HG02840 (cell line): ENCODE results near the gene ZNF595.
"Not testable (repeated sequence)": the region's sequence is repeated elsewhere in the genome, so short reads cannot be mapped to it uniquely, and the experiment has no call there.

Experiments
- ATAC-seq: cut with Tn5 transposase; IDR thresholded peaks from one replicate; pipeline ENCODE4 v1.9.1; 2021; ENCODE audit warnings: mild to moderate bottlenecking, moderate library complexity, moderate number of reproducible peaks; ENCODE audit not compliant: unreplicated experiment, low FRiP score

The ZNF595 gene

GRCh38 chr4:71830-72229, 18.7 kb downstream of the ZNF595 start:
- ATAC-seq, result no peak

GRCh38 chr4:85951-86350, 32.8 kb downstream of the ZNF595 start:
- ATAC-seq, result no peak

- ATAC-seq, result not testable (repeated sequence)
These were observed 33.6 kb downstream of the ZNF595 start for GRCh38 chr4:86559-87324.

GRCh38 chr4:98386-98785, 45.3 kb downstream of the ZNF595 start:
- no peak for ATAC-seq

GRCh38 chr4:99863-100262, 46.7 kb downstream of the ZNF595 start:
- no peak for ATAC-seq

- ATAC-seq, result no peak
These were observed 53.9 kb downstream of the ZNF595 start for GRCh38 chr4:107083-107443.

- ATAC-seq, result no peak
These were observed 54.6 kb downstream of the ZNF595 start for GRCh38 chr4:107444-108429.

- ATAC-seq, result no peak
These were observed 59.6 kb downstream of the ZNF595 start for GRCh38 chr4:112771-113170.

GRCh38 chr4:113732-114131, 60.6 kb downstream of the ZNF595 start:
- ATAC-seq, result no peak

GRCh38 chr4:114149-114548, 61.0 kb downstream of the ZNF595 start:
- no peak for ATAC-seq

GRCh38 chr4:116499-116898, 63.4 kb downstream of the ZNF595 start:
- ATAC-seq, result no peak

GRCh38 chr4:120616-121015, 67.5 kb downstream of the ZNF595 start:
- ATAC-seq, result no peak

- ATAC-seq, result no peak
These were observed 68.4 kb downstream of the ZNF595 start for GRCh38 chr4:121408-122084.

GRCh38 chr4:123922-124274, 70.8 kb downstream of the ZNF595 start:
- ATAC-seq, result not testable (repeated sequence)

- peak; percentile 99 for ATAC-seq
These were observed 71.4 kb downstream of the ZNF595 start, which contains the start of gene ZNF718 for GRCh38 chr4:124275-125081. TSS of gene ZNF718 (plus strand) at chr4:124501. CDS start at chr4:124671, 170 bp downstream.

GRCh38 chr4:125091-125771, 72.1 kb downstream of the ZNF595 start:
- ATAC-seq, result no peak

- ATAC-seq, result no peak
These were observed 72.7 kb downstream of the ZNF595 start for GRCh38 chr4:125833-126232.

GRCh38 chr4:132483-132882, 79.4 kb downstream of the ZNF595 start:
- ATAC-seq, result no peak
